ENCODE data around the gene TTC3.

The TTC3 gene

GRCh38 chr21:37195610-37196009, 122.6 kb downstream of the TTC3 start:
- no peak overlapping the region for H3K4me3 ChIP-seq (ENCODE audit: low read depth, low read length)
- no peak for TF ChIP-seq CTCF (IDR thresholded peaks at IDR 0.05; ENCODE audit: borderline replicate concordance, insufficient read depth, low read depth, low read length)

GRCh38 chr21:37196847-37197246, 123.8 kb downstream of the TTC3 start:
- TF ChIP-seq CTCF (IDR thresholded peaks at IDR 0.05; ENCODE audit: borderline replicate concordance, insufficient read depth, low read depth, low read length), result no peak
- no peak overlapping the region for H3K4me3 ChIP-seq (ENCODE audit: low read depth, low read length)

- no peak for TF ChIP-seq CTCF (IDR thresholded peaks at IDR 0.05; ENCODE audit: borderline replicate concordance, insufficient read depth, low read depth, low read length)
- no peak overlapping the region for H3K4me3 ChIP-seq (ENCODE audit: low read depth, low read length)
Measured at GRCh38 chr21:37197746-37198145, 124.7 kb downstream of the TTC3 start.

- H3K4me3 ChIP-seq (ENCODE audit: low read depth, low read length), result no peak overlapping the region
- TF ChIP-seq CTCF (IDR thresholded peaks at IDR 0.05; ENCODE audit: borderline replicate concordance, insufficient read depth, low read depth, low read length), result no peak
Measured at GRCh38 chr21:37199057-37199924, 126.2 kb downstream of the TTC3 start.

GRCh38 chr21:37200641-37201480, 127.8 kb downstream of the TTC3 start:
- no peak for TF ChIP-seq CTCF (IDR thresholded peaks at IDR 0.05; ENCODE audit: borderline replicate concordance, insufficient read depth, low read depth, low read length)
- no peak overlapping the region for H3K4me3 ChIP-seq (ENCODE audit: low read depth, low read length)

- no peak for TF ChIP-seq CTCF (IDR thresholded peaks at IDR 0.05; ENCODE audit: borderline replicate concordance, insufficient read depth, low read depth, low read length)
Measured at GRCh38 chr21:37202221-37203110, 129.4 kb downstream of the TTC3 start.

More at GRCh38 chr21:37202221-37203110, 129.4 kb downstream of the TTC3 start:
- H3K4me3 ChIP-seq (ENCODE audit: low read depth, low read length), result no peak overlapping the region

Data from GM12875 (cell line).